HEK293T (cell line): ENCODE results near the gene RNGTT.
"Not testable (repeated sequence)": the region's sequence is repeated elsewhere in the genome, so short reads cannot be mapped to it uniquely, and the experiment has no call there.

ENCODE experiments used
- CTCF ChIA-PET: fragments of 350-600 bp; formaldehyde crosslinking; extraction: SDS; loops from one replicate; lab custom pipeline; 2021; ENCODE audit warnings: antibody characterized with exemption, inconsistent platforms; lab: Yijun Ruan, JAX
- POLR2A ChIA-PET: fragments of 350-600 bp; formaldehyde crosslinking; extraction: SDS; loops from one replicate; lab custom pipeline; 2020; ENCODE audit warnings: antibody characterized with exemption, inconsistent platforms; lab: Yijun Ruan, JAX
- DNase-seq: peaks from one replicate; pipeline ENCODE4 v3.0.0; 2012; ENCODE audit warnings: mixed read lengths; ENCODE audit errors: extremely low spot score
- ARNT ChIP-seq: fragments of 450-650 bp; IDR thresholded peaks from 2 replicates; pipeline ENCODE4 v1.6.1; 2017; ENCODE audit warnings: mild to moderate bottlenecking
- BHLHE40 ChIP-seq: fragments of 450-650 bp; IDR thresholded peaks from 2 replicates; pipeline ENCODE4 v1.6.1; 2016; ENCODE audit warnings: mild to moderate bottlenecking, moderate library complexity, borderline replicate concordance
- CTBP1 ChIP-seq: fragments of 450-650 bp; IDR thresholded peaks from 2 replicates; pipeline ENCODE4 v1.6.1; 2016; ENCODE audit warnings: borderline replicate concordance
- ELF4 ChIP-seq: fragments of 450-650 bp; IDR thresholded peaks from 2 replicates; pipeline ENCODE4 v1.6.1; 2017; ENCODE audit warnings: antibody characterized with exemption
- FOXA1 ChIP-seq: fragments of 450-650 bp; IDR thresholded peaks from 2 replicates; pipeline ENCODE4 v1.6.1; 2016; ENCODE audit warnings: mild to moderate bottlenecking
- FOXK2 ChIP-seq: fragments of 450-650 bp; IDR thresholded peaks from 2 replicates; pipeline ENCODE4 v1.6.1; 2016; ENCODE audit warnings: mild to moderate bottlenecking
- FOXM1 ChIP-seq: fragments of 450-650 bp; IDR thresholded peaks from 2 replicates; pipeline ENCODE4 v1.6.1; 2017; ENCODE audit warnings: mild to moderate bottlenecking, borderline replicate concordance
- HDGF ChIP-seq: fragments of 450-650 bp; IDR thresholded peaks from 2 replicates; pipeline ENCODE4 v1.6.1; 2017; ENCODE audit warnings: antibody characterized with exemption, borderline replicate concordance
- L3MBTL2 ChIP-seq: fragments of 450-650 bp; conservative IDR thresholded peaks from 2 replicates; pipeline ENCODE4 v1.6.1; 2016; ENCODE audit warnings: mild to moderate bottlenecking
- LEF1 ChIP-seq: fragments of 450-650 bp; IDR thresholded peaks from 2 replicates; pipeline ENCODE4 v1.6.1; 2017; ENCODE audit warnings: mild to moderate bottlenecking, borderline replicate concordance
- NFRKB ChIP-seq: fragments of 450-650 bp; IDR thresholded peaks from 2 replicates; pipeline ENCODE4 v1.6.1; 2016; ENCODE audit warnings: mild to moderate bottlenecking, moderate library complexity
- PKNOX1 ChIP-seq: fragments of 450-650 bp; IDR thresholded peaks from 2 replicates; pipeline ENCODE4 v1.6.1; 2016
- SP1 ChIP-seq: fragments of 450-650 bp; IDR thresholded peaks from 2 replicates; pipeline ENCODE4 v1.6.1; 2017
- SUZ12 ChIP-seq: fragments of 450-650 bp; IDR thresholded peaks from 2 replicates; pipeline ENCODE4 v1.6.1; 2016; ENCODE audit warnings: mild to moderate bottlenecking
- TARDBP ChIP-seq: fragments of 450-650 bp; IDR thresholded peaks from 2 replicates; pipeline ENCODE4 v1.6.1; 2016
- ZNF384 ChIP-seq: fragments of 450-650 bp; IDR thresholded peaks from 2 replicates; pipeline ENCODE4 v1.6.1; 2016

The RNGTT gene

GRCh38 chr6:88806728-88807127 is 156.7 kb downstream of the RNGTT start:
- DNase-seq: no peak
- POLR2A ChIA-PET: no interaction called here
- CTCF ChIA-PET: no interaction called here
- TF ChIP-seq ELF4 (no peak), FOXA1 (no peak), FOXK2 (no peak), TARDBP (no peak), L3MBTL2 (no peak)

- ChIA-PET CTCF (no interaction called here), POLR2A (no interaction called here)
- TF ChIP-seq PKNOX1 (no peak), CTBP1 (no peak), FOXM1 (no peak), L3MBTL2 (no peak), ZNF384 (no peak), BHLHE40 (no peak), SUZ12 (no peak), FOXA1 (no peak), TARDBP (no peak)
- no peak for DNase-seq
These were observed 158.7 kb downstream of the RNGTT start for GRCh38 chr6:88804701-88805100.

GRCh38 chr6:88785478-88785877 is 177.9 kb downstream of the RNGTT start:
- CTCF ChIA-PET: interaction anchor here (0.7 kb wide), 1 partner anchor 960 kb away, joined by 3 read pairs; no protein-coding TSS in a partner anchor
- POLR2A ChIA-PET: no interaction called here
- no peak for DNase-seq
- TF ChIP-seq L3MBTL2 (no peak), NFRKB (no peak), BHLHE40 (no peak), ELF4 (no peak), TARDBP (no peak)

GRCh38 chr6:88780714-88781389 is 182.6 kb downstream of the RNGTT start:
- peak; percentile 39 for DNase-seq
- CTCF ChIA-PET: interaction anchor here (0.6 to 0.8 kb wide), 4 partner anchors 11 to 1679 kb away, joined by 3 to 5 read pairs (median 4); no protein-coding TSS in a partner anchor
- no peak for TF ChIP-seq FOXA1
- TF ChIP-seq FOXK2: no peak
- no peak for TF ChIP-seq SP1
- no peak for TF ChIP-seq FOXM1
- TF ChIP-seq SUZ12: no peak
- POLR2A ChIA-PET: no interaction called here

GRCh38 chr6:88775866-88776571 is 187.4 kb downstream of the RNGTT start:
- DNase-seq: no peak
- ChIA-PET POLR2A (interaction anchor here (0.8 kb wide), 1 partner anchor 12 kb away, joined by 3 read pairs; no protein-coding TSS in a partner anchor), CTCF (interaction anchor here (0.6 to 1.2 kb wide), 2 partner anchors 14 to 101 kb away, joined by 3 to 6 read pairs; no protein-coding TSS in a partner anchor)
- no peak for TF ChIP-seq ZNF384
- TF ChIP-seq FOXK2: no peak
- TF ChIP-seq ARNT: no peak
- TF ChIP-seq NFRKB: no peak
- TF ChIP-seq TARDBP: no peak
- TF ChIP-seq LEF1: no peak
- no peak for TF ChIP-seq FOXA1
- TF ChIP-seq CTBP1: no peak
- no peak for TF ChIP-seq HDGF
- TF ChIP-seq SUZ12: no peak
- TF ChIP-seq FOXM1: no peak
- TF ChIP-seq SP1: no peak
- no peak for TF ChIP-seq BHLHE40
- TF ChIP-seq ELF4: no peak
- TF ChIP-seq PKNOX1: no peak
- TF ChIP-seq L3MBTL2: no peak

GRCh38 chr6:88768114-88768513 is 195.3 kb downstream of the RNGTT start:
- CTCF ChIA-PET, DNase-seq, POLR2A ChIA-PET: not testable (repeated sequence)

- no peak for TF ChIP-seq PKNOX1
- no peak for TF ChIP-seq ZNF384
- TF ChIP-seq FOXK2: no peak
- TF ChIP-seq ARNT: no peak
- no peak for TF ChIP-seq ELF4
- no peak for TF ChIP-seq CTBP1
- TF ChIP-seq SUZ12: no peak
- TF ChIP-seq FOXM1: no peak
- TF ChIP-seq BHLHE40: no peak
- TF ChIP-seq L3MBTL2: no peak
- TF ChIP-seq TARDBP: no peak
- TF ChIP-seq NFRKB: no peak
- TF ChIP-seq LEF1: no peak
- TF ChIP-seq SP1: no peak
- no peak for TF ChIP-seq HDGF
- TF ChIP-seq FOXA1: no peak
- no peak for DNase-seq
- ChIA-PET CTCF (no interaction called here), POLR2A (no interaction called here)
These were observed 199.3 kb downstream of the RNGTT start for GRCh38 chr6:88764081-88764480.
